ENCODE measurements around the gene LLGL2.
"Not testable (repeated sequence)": the region's sequence is repeated elsewhere in the genome, so short reads cannot be mapped to it uniquely, and the experiment has no call there.

LLGL2 gene

GRCh38 chr17:75592348-75593020, 67.0 kb downstream of the LLGL2 start:
- no peak for DNase-seq

- DNase-seq: not testable (repeated sequence)
Observed at GRCh38 chr17:75593430-75593829, 67.9 kb downstream of the LLGL2 start.

GRCh38 chr17:75594499-75595283, 69.2 kb downstream of the LLGL2 start:
- DNase-seq: no peak

- no peak for DNase-seq
Observed at GRCh38 chr17:75595284-75595919, 69.9 kb downstream of the LLGL2 start.

- DNase-seq: no peak
Observed at GRCh38 chr17:75595920-75596313, 70.4 kb downstream of the LLGL2 start.

GRCh38 chr17:75596320-75597087, 71.0 kb downstream of the LLGL2 start:
- no peak for DNase-seq

- DNase-seq: peak; percentile 54
Observed at GRCh38 chr17:75601057-75601987, 75.8 kb downstream of the LLGL2 start.

- DNase-seq: no peak
Observed at GRCh38 chr17:75602644-75603043, 77.1 kb downstream of the LLGL2 start.

- DNase-seq: no peak
Observed at GRCh38 chr17:75603123-75603522, 77.6 kb downstream of the LLGL2 start.

GRCh38 chr17:75604034-75604695, 78.7 kb downstream of the LLGL2 start:
- no peak for DNase-seq

- no peak for DNase-seq
Observed at GRCh38 chr17:75605790-75606189, 80.3 kb downstream of the LLGL2 start.

GRCh38 chr17:75607086-75607485, 81.6 kb downstream of the LLGL2 start:
- DNase-seq: no peak

- no peak for DNase-seq
Observed at GRCh38 chr17:75610103-75610984, 84.8 kb downstream of the LLGL2 start.

GRCh38 chr17:75611851-75612429, 86.4 kb downstream of the LLGL2 start:
- no peak for DNase-seq

GRCh38 chr17:75612906-75613626, 87.6 kb downstream of the LLGL2 start:
- no peak for DNase-seq

GRCh38 chr17:75614006-75614405, 88.5 kb downstream of the LLGL2 start:
- no peak for DNase-seq

- DNase-seq: no peak
Observed at GRCh38 chr17:75614556-75615270, 89.2 kb downstream of the LLGL2 start.

GRCh38 chr17:75615301-75615700, 89.8 kb downstream of the LLGL2 start:
- DNase-seq: no peak
